Suprapubic skin (tissue), 4 donors: ENCODE results near the gene CIITA. TPM values are rescaled to one million over a fixed set of nuclear protein-coding genes. Genes with fewer than 3 reads are reported as not detected.
"Not testable (repeated sequence)": the region's sequence is repeated elsewhere in the genome, so short reads cannot be mapped to it uniquely, and the experiment has no call there.

Source experiments
- DNase-seq, 2 donors: peaks; one replicate each; pipeline ENCODE4 v3.0.0-alpha.2; 2019; ENCODE audit warnings: low spot score in 2 of 2
- H3K27ac ChIP-seq: fragments of 200-600 bp; sonication (generic); one replicate; pipeline ENCODE4 v1.5.1; 2019
- H3K27me3 ChIP-seq: fragments of 200-600 bp; sonication (generic); one replicate; pipeline ENCODE4 v1.5.1; 2019
- H3K36me3 ChIP-seq: fragments of 200-600 bp; sonication (generic); one replicate; pipeline ENCODE4 v1.5.1; 2019
- H3K4me1 ChIP-seq: fragments of 200-600 bp; sonication (generic); one replicate; pipeline ENCODE4 v1.5.1; 2019
- H3K4me3 ChIP-seq: fragments of 200-600 bp; sonication (generic); one replicate; pipeline ENCODE4 v1.5.1; 2019; ENCODE audit warnings: mild to moderate bottlenecking
- H3K9me3 ChIP-seq: fragments of 200-600 bp; sonication (generic); one replicate; pipeline ENCODE4 v1.5.1; 2019
- CTCF ChIP-seq, 2 donors: fragments of 200-600 bp in 1 of 2; fragments of 450-650 bp in 1 of 2; sonication (generic) in 1 of 2; IDR thresholded peaks; one replicate each; pipeline ENCODE4 v1.5.1; 2016 to 2019; ENCODE audit warnings: antibody characterized with exemption in 2 of 2, mild to moderate bottlenecking in 1 of 2, moderate library complexity in 1 of 2
- EP300 ChIP-seq: sonication (generic); formaldehyde crosslinking; IDR thresholded peaks from one replicate; pipeline ENCODE4 v1.6.1; 2017; ENCODE audit warnings: antibody characterized with exemption
- POLR2A ChIP-seq, 2 donors: fragments of 450-650 bp; IDR thresholded peaks; one replicate each; pipeline ENCODE4 v1.6.1; 2017; ENCODE audit warnings: antibody characterized with exemption in 2 of 2, mild to moderate bottlenecking in 2 of 2, moderate library complexity in 2 of 2
- POLR2AphosphoS5 ChIP-seq, 3 donors: sonication (generic); formaldehyde crosslinking; IDR thresholded peaks; one replicate each; pipeline ENCODE4 v1.6.1; 2017; ENCODE audit warnings: antibody characterized with exemption in 3 of 3
- whole genome bisulfite sequencing: methylation state at CpG from one replicate; pipeline ENCODE4 v1.1.5; 2018; 5-methylcytosine and 5-hydroxymethylcytosine counted together
- total RNA-seq, 4 donors: library from RNA; depleted of rRNA; stranded (reverse); fragments of >200 nt; gene quantifications; one replicate each; pipeline ENCODE4 v1.1.0, GENCODE V29; 2016

Gene CIITA
- 10 to 100 TPM in 2 of 4 donors, 1 to 10 TPM in 2; 9.7 to 35.2 (median 18.5) TPM for total RNA-seq

- Histone ChIP-seq H3K4me1 (peaks cover 17% of the 10 kb centered on the region), H3K27ac (no peak within 1 kb of the TSS), H3K36me3 (no peaks in the 10 kb centered on the region), H3K27me3 (peaks cover 11% of the 10 kb centered on the region), H3K9me3 (no peaks in the 10 kb centered on the region), H3K4me3 (peak within 1 kb of the TSS; percentile 47)
- peak; percentile 85 to 86 for DNase-seq
- TF ChIP-seq POLR2AphosphoS5 (IDR thresholded peaks at IDR 0.05) (no peak), CTCF (IDR thresholded peaks at IDR 0.05) (no peak), EP300 (no peak), POLR2A (IDR thresholded peaks at IDR 0.05) (no peak)
- 33% methylated on average over 9 of the region's 9 CpGs for WGBS
Measured at GRCh38 chr16:10876799-10877341, at the start of gene CIITA. CIITA (plus strand) TSS chr16:10877202; CDS start chr16:10877331, 129 bp downstream.

- 29% methylated on average over 7 of the region's 11 CpGs for WGBS
- Histone ChIP-seq H3K27ac (peak overlapping the region; percentile 92), H3K9me3 (no peaks in the 10 kb centered on the region), H3K4me1 (peaks cover 39% of the 10 kb centered on the region), H3K4me3 (no peak overlapping the region), H3K36me3 (no peaks in the 10 kb centered on the region), H3K27me3 (no peaks in the 10 kb centered on the region)
- TF ChIP-seq CTCF (IDR thresholded peaks at IDR 0.05) (no peak), POLR2A (IDR thresholded peaks at IDR 0.05) (no peak), POLR2AphosphoS5 (IDR thresholded peaks at IDR 0.05) (peak in 1 of 3 donors; percentile 24)
- DNase-seq, result peak; percentile 80 to 87
Measured at GRCh38 chr16:10827691-10828341, 49.2 kb upstream of the CIITA start.

GRCh38 chr16:10828851-10829366, 48.1 kb upstream of the CIITA start:
- peak; percentile 46 to 96 (median 93) for TF ChIP-seq POLR2AphosphoS5 (IDR thresholded peaks at IDR 0.05)
- TF ChIP-seq POLR2A (IDR thresholded peaks at IDR 0.05), result no peak
- no peak for TF ChIP-seq CTCF (IDR thresholded peaks at IDR 0.05)
- no peak for TF ChIP-seq EP300
- peak overlapping the region; percentile 24 for H3K4me3 ChIP-seq
- peaks cover 39% of the 10 kb centered on the region for H3K4me1 ChIP-seq

GRCh38 chr16:10829390-10830098, 47.5 kb upstream of the CIITA start:
- not testable (repeated sequence) for DNase-seq, H3K9me3 ChIP-seq, H3K36me3 ChIP-seq, H3K27me3 ChIP-seq
- 42% methylated on average over 18 of the region's 18 CpGs for WGBS
- peak overlapping the region; percentile 92 for H3K27ac ChIP-seq
- H3K4me1 ChIP-seq, result peaks cover 39% of the 10 kb centered on the region
- peak overlapping the region; percentile 24 for H3K4me3 ChIP-seq

More at GRCh38 chr16:10828851-10829366, 48.1 kb upstream of the CIITA start:
- Histone ChIP-seq H3K9me3 (no peaks in the 10 kb centered on the region), H3K27me3 (no peaks in the 10 kb centered on the region), H3K36me3 (no peaks in the 10 kb centered on the region), H3K27ac (peak overlapping the region; percentile 92)
- DNase-seq, result peak; percentile 92 to 93
- 4% methylated on average over 5 of the region's 17 CpGs for WGBS

- peak overlapping the region; percentile 47 for H3K27ac ChIP-seq
- H3K36me3 ChIP-seq, result not testable (repeated sequence)
Measured at GRCh38 chr16:10830240-10830639, 46.8 kb upstream of the CIITA start.

More at GRCh38 chr16:10830240-10830639, 46.8 kb upstream of the CIITA start:
- not testable (repeated sequence) for H3K9me3 ChIP-seq, DNase-seq, H3K4me3 ChIP-seq, H3K27me3 ChIP-seq
- H3K4me1 ChIP-seq, result peaks cover 39% of the 10 kb centered on the region
